HepG2 (cell line): ENCODE results near the gene SPATA13. TPM values are rescaled to one million over a fixed set of nuclear protein-coding genes. Genes with fewer than 3 reads are reported as not detected.

ENCODE experiments used
- ATAC-seq: fragments of 200-7000 bp; cut with Tn5 transposase; 3 replicates; pipeline ENCODE4 v1.9.1; 2020; ENCODE audit warnings: mild to moderate bottlenecking, moderate library complexity
- BruUV-seq: library from RNA; stranded (reverse); fragments of 400-500 nt; replicated peaks from 2 replicates; lab custom pipeline; 2021; lab: Mats Ljungman, UMichigan
- CTCF ChIA-PET: fragments of 300-600 bp; formaldehyde crosslinking; extraction: SDS; loops from one replicate; lab custom pipeline; 2021; ENCODE audit warnings: low total read pairs, inconsistent platforms, low intra/inter-chr PET ratio; lab: Yijun Ruan, JAX
- POLR2A ChIA-PET: fragments of 350-600 bp; sonication (Branson Sonifier 250); formaldehyde crosslinking; loops from one replicate; lab custom pipeline; 2020; ENCODE audit warnings: antibody characterized with exemption, inconsistent platforms; lab: Yijun Ruan, JAX
- DNase-seq: peaks from one replicate; pipeline ENCODE4 v3.0.0-alpha.2; 2015; ENCODE audit warnings: low spot score
- FAIRE-seq: peaks from 3 replicates; lab custom pipeline; 2011; peaks lifted over from hg19 to GRCh38; lab: Jason Lieb, UNC
- H2AFZ ChIP-seq: one replicate; pipeline ENCODE4 v1.6.1; 2011; ENCODE audit warnings: low read length, inconsistent platforms
- H3K27ac ChIP-seq: fragments of 300-600 bp; 3 replicates; pipeline ENCODE4 v1.8.0; 2011; ENCODE audit warnings: mixed run types, mild to moderate bottlenecking, mixed read lengths, low read length, inconsistent platforms; ENCODE audit not compliant: insufficient read depth; ENCODE audit errors: extremely low read length
- H3K27me3 ChIP-seq, 2 experiments: fragments of 200-600 bp in 1 of 2; 2 replicates in 1 of 2; 3 replicates in 1 of 2; pipeline versions ENCODE4 v1.6.0 to v1.8.0; 2011; ENCODE audit warnings: low read length in 2 of 2, mild to moderate bottlenecking in 2 of 2, moderate library complexity in 2 of 2, inconsistent platforms in 1 of 2; ENCODE audit not compliant: insufficient read depth in 2 of 2, control insufficient read depth in 1 of 2
- H3K36me3 ChIP-seq, 2 experiments: fragments of 200-600 bp in 1 of 2; replicated peaks in 1 of 2; 2 replicates in 1 of 2; 3 replicates in 1 of 2; pipeline versions ENCODE4 v1.5.1 to v1.8.0; 2011; ENCODE audit warnings: low read length in 2 of 2, inconsistent platforms in 1 of 2; ENCODE audit not compliant: insufficient read depth in 2 of 2, control insufficient read depth in 1 of 2
- H3K4me1 ChIP-seq: 2 replicates; pipeline ENCODE4 v1.5.1; 2012; ENCODE audit warnings: low read length, inconsistent platforms; ENCODE audit not compliant: insufficient read depth
- H3K4me2 ChIP-seq: 2 replicates; pipeline ENCODE4 v1.6.0; 2011; ENCODE audit warnings: low read depth, low read length, inconsistent platforms
- H3K4me3 ChIP-seq, 3 experiments: fragments of 200-600 bp in 1 of 3; sonication (generic), shearing (Covaris generic) in 1 of 3; replicated peaks in 1 of 3; 2 replicates each; pipeline ENCODE4 v1.5.1; 2011 to 2016; ENCODE audit warnings: low read length in 3 of 3, inconsistent platforms in 2 of 3, low read depth in 2 of 3, mild to moderate bottlenecking in 2 of 3, control low read depth in 1 of 3, mixed read lengths in 1 of 3; ENCODE audit not compliant: insufficient read depth in 1 of 3
- H3K79me2 ChIP-seq: one replicate; pipeline ENCODE4 v1.6.1; 2011; ENCODE audit warnings: low read length, inconsistent platforms; ENCODE audit not compliant: insufficient read depth
- H3K9ac ChIP-seq: 2 replicates; pipeline ENCODE4 v1.6.0; 2011; ENCODE audit warnings: mild to moderate bottlenecking, low read depth, low read length, inconsistent platforms; ENCODE audit not compliant: insufficient read depth
- H3K9me3 ChIP-seq: 2 replicates; pipeline ENCODE4 v1.5.1; 2012; ENCODE audit warnings: mild to moderate bottlenecking, low read length
- H4K20me1 ChIP-seq: 2 replicates; pipeline ENCODE4 v1.6.0; 2011; ENCODE audit warnings: inconsistent platforms, mild to moderate bottlenecking, low read length, moderate library complexity; ENCODE audit not compliant: insufficient read depth
- ELF4 ChIP-seq: sonication (generic); formaldehyde crosslinking; IDR thresholded peaks from 2 replicates; pipeline ENCODE4 v1.5.0; 2020; ENCODE audit warnings: missing genetic modification reagents, mild to moderate bottlenecking, moderate library complexity, borderline replicate concordance
- FLYWCH1 ChIP-seq: sonication (generic); formaldehyde crosslinking; IDR thresholded peaks from 2 replicates; pipeline ENCODE4 v1.8.1; 2023; ENCODE audit warnings: mild to moderate bottlenecking, missing genetic modification reagents
- FOXA1 ChIP-seq, 2 experiments: fragments of 450-650 bp in 1 of 2; sonication (generic) in 1 of 2; formaldehyde crosslinking in 1 of 2; IDR thresholded peaks; 2 replicates each; pipeline versions ENCODE4 v1.4.0 to v1.6.1; 2016 to 2020; ENCODE audit warnings: missing genetic modification reagents in 1 of 2
- NR3C1 ChIP-seq: sonication (generic); formaldehyde crosslinking; IDR thresholded peaks from 2 replicates; pipeline ENCODE4 v1.4.0; 2020; ENCODE audit warnings: missing genetic modification reagents
- PLRG1 ChIP-seq: fragments of 450-650 bp; conservative IDR thresholded peaks from 2 replicates; pipeline ENCODE4 v1.6.1; 2016
- SMAD9 ChIP-seq: sonication (generic); formaldehyde crosslinking; IDR thresholded peaks from 2 replicates; pipeline ENCODE4 v1.5.1; 2020; ENCODE audit warnings: mild to moderate bottlenecking, missing genetic modification reagents
- STAT5B ChIP-seq: sonication (generic); formaldehyde crosslinking; IDR thresholded peaks from 2 replicates; pipeline ENCODE4 v1.4.0; 2020; ENCODE audit warnings: missing genetic modification reagents
- ZFP36 ChIP-seq: fragments of 150-350 bp; IDR thresholded peaks from 2 replicates; pipeline ENCODE4 v1.6.1; 2018; ENCODE audit warnings: borderline replicate concordance, low read length, low read depth; ENCODE audit not compliant: partially characterized antibody
- ZNF761 ChIP-seq: sonication (generic); formaldehyde crosslinking; conservative IDR thresholded peaks from 2 replicates; pipeline ENCODE4 v1.4.0; 2020; ENCODE audit warnings: mild to moderate bottlenecking, missing genetic modification reagents
- ZNF772 ChIP-seq: sonication (generic); formaldehyde crosslinking; IDR thresholded peaks from 2 replicates; pipeline ENCODE4 v1.5.0; 2020; ENCODE audit warnings: mild to moderate bottlenecking, missing genetic modification reagents
- WGBS: methylation state at CpG from one replicate; pipeline ENCODE4 v1.1.6; 2017; ENCODE audit warnings: low lambda C conversion rate; 5-methylcytosine and 5-hydroxymethylcytosine counted together
- in situ Hi-C: cut with HindIII; loops from 2 replicates; pipeline ENCODE4 v1.10.0; 2017; ENCODE audit warnings: low pct_unique_long_range_greater_than_20kb; ENCODE audit not compliant: extremely low pct_ligation_motif_present
- intact Hi-C: fragments of 100-400 bp; cut with micrococcal nuclease; formaldehyde crosslinking; loops from one replicate; pipeline ENCODE4 v1.10.0; 2022; ENCODE audit not compliant: unreplicated experiment
- polyA plus RNA-seq, 8 experiments: library from polyadenylated mRNA; depleted of rRNA in 3 of 8; stranded (reverse) in 7 of 8; unstranded in 1 of 8; fragments of >200 nt; fragmentation: Illumina TruSeq in 4 of 8; extraction: Trizol in 4 of 8; gene quantifications; 2 replicates each; pipeline versions ENCODE4 v1.2.1 to v1.2.3, GENCODE V29; 2011 to 2016; ENCODE audit warnings: low read depth in 4 of 8, missing spikeins in 1 of 8, mixed read lengths in 1 of 8; ENCODE audit not compliant: insufficient read depth in 1 of 8
- total RNA-seq, 5 experiments: library from RNA; depleted of rRNA; stranded (reverse); fragments of >200 nt; fragmentation: Illumina TruSeq; extraction: Trizol; gene quantifications; 2 replicates each; pipeline ENCODE4 v1.2.3, GENCODE V29; 2016; ENCODE audit warnings: low read depth in 1 of 5

Gene SPATA13
- total and polyA plus RNA-seq, 2 of the 13 experiments (the other 11 are each of a cell fraction or from before 2014, with no cell fraction given): 11.3 to 14.2 TPM

DNA sequence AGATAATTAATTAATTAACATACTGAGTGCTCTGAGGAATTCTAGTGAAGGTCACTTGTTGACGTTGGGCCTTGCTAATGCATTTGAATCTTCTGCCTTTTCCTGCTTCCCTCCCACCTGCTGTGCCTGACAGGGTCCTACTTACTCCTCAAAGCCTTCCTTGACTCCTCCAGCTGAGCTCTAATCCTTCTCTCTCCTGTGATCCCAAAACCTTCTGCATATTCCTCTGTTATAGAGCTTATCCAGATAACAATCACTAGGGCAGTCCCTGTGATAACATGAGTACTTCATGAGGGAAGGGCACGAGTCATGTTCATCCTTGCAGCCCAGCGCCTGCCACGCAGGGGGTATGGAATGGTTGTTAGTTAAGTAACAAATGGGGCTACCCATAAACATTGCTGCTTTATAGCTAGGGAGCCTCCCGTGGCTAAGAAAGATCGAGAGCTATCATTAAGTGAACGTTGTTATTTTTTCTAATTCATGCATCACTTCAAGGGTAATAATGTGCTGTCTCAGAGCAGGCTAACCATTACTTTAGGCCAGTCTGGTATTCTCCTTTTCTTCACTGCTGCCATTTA lies 19.1 kb upstream of the SPATA13 start:
- ATAC-seq (no peak), DNase-seq (no peak), FAIRE-seq (no peak)
- peaks cover 0 to 5% of the 10 kb centered on the region in 2 experiments; a peak in 2 of 5 replicates for H3K27me3 ChIP-seq
- in situ Hi-C loops: no loop called here
- H3K79me2 ChIP-seq: no peaks in the 10 kb centered on the region
- CTCF ChIA-PET: no interaction called here
- no peaks in the 10 kb centered on the region for H3K36me3 ChIP-seq
- no peaks in the 10 kb centered on the region for H3K9me3 ChIP-seq
- H4K20me1 ChIP-seq: no peaks in the 10 kb centered on the region
- TF ChIP-seq ZNF772 (CRISPR knock-in tag): no peak
- TF ChIP-seq FOXA1 (IDR thresholded peaks at IDR 0.05): no peak
- TF ChIP-seq FOXA1 (CRISPR knock-in tag; IDR thresholded peaks at IDR 0.05): no peak
- TF ChIP-seq PLRG1: no peak
- no peak for TF ChIP-seq SMAD9 (CRISPR knock-in tag)
- no peak for TF ChIP-seq ZNF761
- TF ChIP-seq STAT5B (CRISPR knock-in tag): no peak
- 39% methylated on average over 7 of the region's 7 CpGs for WGBS
- H3K4me3 ChIP-seq: no peak overlapping the region
- intact Hi-C loops: no loop called here
- H2AFZ ChIP-seq: no peak overlapping the region
- H3K27ac ChIP-seq: no peak overlapping the region
- POLR2A ChIA-PET: no interaction called here
- no peak overlapping the region for H3K4me2 ChIP-seq
- H3K4me1 ChIP-seq: peaks cover 22% of the 10 kb centered on the region
- no peak overlapping the region for H3K9ac ChIP-seq
- no TSS peak for BruUV-seq

GRCh38 chr13:24142453-24142852 lies 18.1 kb upstream of the SPATA13 start:
- no peak for FAIRE-seq

More at GRCh38 chr13:24142453-24142852, 18.1 kb upstream of the SPATA13 start:
- no peak overlapping the region for H3K27ac ChIP-seq
- ChIA-PET CTCF (no interaction called here), POLR2A (no interaction called here)
- DNase-seq: no peak
- BruUV-seq: no TSS peak
- H3K79me2 ChIP-seq: no peaks in the 10 kb centered on the region
- intact Hi-C loops (no loop called here), in situ Hi-C loops (no loop called here)
- no peaks in the 10 kb centered on the region for H4K20me1 ChIP-seq
- H3K4me2 ChIP-seq: no peak overlapping the region
- ATAC-seq: no peak
- H3K4me1 ChIP-seq: peaks cover 28% of the 10 kb centered on the region
- H2AFZ ChIP-seq: no peak overlapping the region
- 2% methylated on average over 1 of the region's 1 CpG for WGBS
- H3K27me3 ChIP-seq: peaks cover 0 to 5% of the 10 kb centered on the region in 2 experiments; a peak in 2 of 5 replicates
- TF ChIP-seq FLYWCH1 (no peak), ELF4 (CRISPR knock-in tag) (no peak), NR3C1 (CRISPR knock-in tag) (no peak), ZFP36 (no peak)
- H3K9ac ChIP-seq: no peak overlapping the region
- H3K9me3 ChIP-seq: no peaks in the 10 kb centered on the region
- H3K4me3 ChIP-seq: no peak overlapping the region
- no peaks in the 10 kb centered on the region for H3K36me3 ChIP-seq
